Heart left ventricle (tissue), 16 donors: ENCODE results near the gene KCNG2. TPM values are rescaled to one million over a fixed set of nuclear protein-coding genes. Genes with fewer than 3 reads are reported as not detected.
"Not testable (repeated sequence)": the region's sequence is repeated elsewhere in the genome, so short reads cannot be mapped to it uniquely, and the experiment has no call there.

ENCODE experiments used
- ATAC-seq, 4 donors: fragments of 200-7000 bp; cut with Tn5 transposase; one replicate each; pipeline ENCODE4 v1.9.1; 2020 to 2022; ENCODE audit warnings: moderate library complexity in 4 of 4, mild to moderate bottlenecking in 3 of 4, moderate number of reproducible peaks in 1 of 4
- DNase-seq, 5 donors: peaks; one replicate each; pipeline ENCODE4 v3.0.0-alpha.2; 2020
- H3K27ac ChIP-seq, 12 donors: fragments of 200-600 bp; sonication (generic) in 4 of 12; one replicate each; pipeline versions ENCODE4 v1.5.0 to v1.8.0; 2016 to 2022; ENCODE audit warnings: mild to moderate bottlenecking in 2 of 12
- H3K27me3 ChIP-seq, 9 donors: fragments of 200-600 bp; sonication (generic) in 2 of 9; one replicate each; pipeline versions ENCODE4 v1.5.1 to v1.8.0; 2016 to 2022; ENCODE audit warnings: mild to moderate bottlenecking in 3 of 9
- H3K36me3 ChIP-seq, 9 donors: fragments of 200-600 bp; sonication (generic) in 2 of 9; one replicate each; pipeline versions ENCODE4 v1.5.0 to v1.8.0; 2018 to 2022; ENCODE audit warnings: mild to moderate bottlenecking in 2 of 9
- H3K4me1 ChIP-seq, 12 donors: fragments of 200-600 bp; sonication (generic) in 4 of 12; one replicate each; pipeline versions ENCODE4 v1.5.0 to v1.8.0; 2016 to 2022; ENCODE audit warnings: mild to moderate bottlenecking in 3 of 12
- H3K4me3 ChIP-seq, 12 donors: fragments of 200-600 bp; sonication (generic) in 4 of 12; one replicate each; pipeline versions ENCODE4 v1.5.0 to v1.8.0; 2017 to 2022; ENCODE audit warnings: mild to moderate bottlenecking in 9 of 12, moderate library complexity in 4 of 12
- H3K9me3 ChIP-seq, 12 donors: fragments of 200-600 bp; sonication (generic) in 4 of 12; one replicate each; pipeline versions ENCODE4 v1.5.0 to v1.8.0; 2016 to 2022; ENCODE audit warnings: mild to moderate bottlenecking in 1 of 12
- POLR2A ChIP-seq, 2 donors: fragments of 450-650 bp; IDR thresholded peaks; one replicate each; pipeline ENCODE4 v1.6.1; 2017; ENCODE audit warnings: antibody characterized with exemption in 2 of 2, mild to moderate bottlenecking in 2 of 2, moderate library complexity in 2 of 2
- WGBS, 4 donors: extraction: QIAGEN DNeasy Blood & Tissue Kit in 2 of 4; methylation state at CpG; one replicate each; pipeline versions ENCODE4 v1.1.5 to v1.1.7; 2013 to 2018; 5-methylcytosine and 5-hydroxymethylcytosine counted together
- intact Hi-C, 10 donors: fragments of 100-400 bp; cut with DNase I; formaldehyde crosslinking; loops; one replicate each; pipeline versions ENCODE4 v1.11.1 to v1.14.2; 2022
- polyA plus RNA-seq, 2 donors: library from polyadenylated mRNA; stranded (reverse); fragments of 200-250 nt; gene quantifications; one replicate each; pipeline ENCODE4 v1.2.3, GENCODE V29; 2013
- total RNA-seq, 9 donors: library from RNA; depleted of rRNA in 2 of 9; stranded (reverse); fragments of >200 nt in 2 of 9; fragmentation: NEBNext Ultra II Directional in 3 of 9; extraction: Animal tissue kit (Norgen Biotek cat#: 25700) in 3 of 9; gene quantifications; one replicate each; pipeline versions ENCODE4 v1.1.0 to v1.2.4, GENCODE V29; 2016 to 2023
- TF ChIP-seq, protein P1 (sequence below), 12 donors: fragments of 200-600 bp; sonication (generic) in 4 of 12; IDR thresholded peaks; one replicate each; pipeline versions ENCODE4 v1.5.0 to v1.8.0; 2018 to 2022; ENCODE audit warnings: antibody characterized with exemption in 12 of 12, mild to moderate bottlenecking in 5 of 12
- donor health status: ischemic (EF 13 %, LVEDD 7.1; RV severe dilation, severe dysfunction).
- donor health status: healthy with polysubstance abuse.
- donor health status: DM: no; HTN: yes; CAD: no.
- donor health status: DM: no; HTN: no; CAD: no.
- donor health status: ischemic (EF 25% LVEDD 6.9; RV normal size, moderate dysfunction).
- donor health status: ischemic (EF 25% LVEDD 5.7; RV mildly dilated, moderate dysfunction).
- donor health status: healthy.
- donor health status: DM: yes; HTN: yes; CAD: no.
- donor health status: ischemic (EF 35%, LVEDD 5.7; RV mildly dilated, moderate dysfunction).
- donor health status: nonischemic (EF 11% LVEDD 7.7; RV severe dilation, severe dysfunction).
- donor health status: DM: yes; HTN: yes; CAD: no.
- donor health status: PGD.
- donor health status: ischemic (EF 29% LVEDD 5.4; RV normal size, mild dysfunction).
- donor health status: nonischemic (EF 23%, LVEDD 6.1; RV moderate dilation, normal function).

KCNG2 gene
- total and polyA plus RNA-seq, 11 donors: 0.07 to 1.5 (median 0.18) TPM; not detected in 8

DNA sequence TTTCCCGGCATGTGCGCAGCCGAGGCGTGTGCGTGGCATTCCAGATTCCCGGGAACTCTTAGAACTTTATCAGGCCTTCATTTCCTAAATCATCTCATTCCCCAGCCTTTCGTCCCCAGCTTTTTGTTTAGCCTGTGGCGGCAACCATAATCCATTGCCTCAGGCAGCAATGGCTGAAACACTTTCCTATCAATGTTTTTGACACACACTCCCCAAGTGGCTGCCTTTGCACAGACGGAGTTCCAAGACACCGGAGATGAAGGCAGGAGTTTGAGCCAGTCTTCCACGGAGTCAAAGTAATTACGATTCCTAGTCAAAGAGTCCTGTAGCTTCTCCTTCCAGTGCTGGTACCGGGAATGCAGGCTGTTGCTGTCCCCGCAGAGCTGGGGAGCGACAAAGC, 64.8 kb downstream of the KCNG2 start:
- TF ChIP-seq, protein P1, sequence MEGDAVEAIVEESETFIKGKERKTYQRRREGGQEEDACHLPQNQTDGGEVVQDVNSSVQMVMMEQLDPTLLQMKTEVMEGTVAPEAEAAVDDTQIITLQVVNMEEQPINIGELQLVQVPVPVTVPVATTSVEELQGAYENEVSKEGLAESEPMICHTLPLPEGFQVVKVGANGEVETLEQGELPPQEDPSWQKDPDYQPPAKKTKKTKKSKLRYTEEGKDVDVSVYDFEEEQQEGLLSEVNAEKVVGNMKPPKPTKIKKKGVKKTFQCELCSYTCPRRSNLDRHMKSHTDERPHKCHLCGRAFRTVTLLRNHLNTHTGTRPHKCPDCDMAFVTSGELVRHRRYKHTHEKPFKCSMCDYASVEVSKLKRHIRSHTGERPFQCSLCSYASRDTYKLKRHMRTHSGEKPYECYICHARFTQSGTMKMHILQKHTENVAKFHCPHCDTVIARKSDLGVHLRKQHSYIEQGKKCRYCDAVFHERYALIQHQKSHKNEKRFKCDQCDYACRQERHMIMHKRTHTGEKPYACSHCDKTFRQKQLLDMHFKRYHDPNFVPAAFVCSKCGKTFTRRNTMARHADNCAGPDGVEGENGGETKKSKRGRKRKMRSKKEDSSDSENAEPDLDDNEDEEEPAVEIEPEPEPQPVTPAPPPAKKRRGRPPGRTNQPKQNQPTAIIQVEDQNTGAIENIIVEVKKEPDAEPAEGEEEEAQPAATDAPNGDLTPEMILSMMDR (IDR thresholded peaks at IDR 0.05): no peak
- no peak for TF ChIP-seq POLR2A (IDR thresholded peaks at IDR 0.05)
- Histone ChIP-seq H3K9me3 (peaks cover 0 to 22% (median 8%) of the 10 kb centered on the region in 12 donors), H3K27me3 (peaks cover 0 to 29% (median 0%) of the 10 kb centered on the region in 9 donors), H3K36me3 (no peaks in the 10 kb centered on the region), H3K4me1 (no peaks in the 10 kb centered on the region), H3K4me3 (no peak overlapping the region), H3K27ac (no peak overlapping the region)
- DNase-seq: no peak
- intact Hi-C loops: no loop called here
- 89 to 93% (median 90%) methylated on average over 15 of the region's 15 CpGs for WGBS, 4 donors
- no peak for ATAC-seq

DNA sequence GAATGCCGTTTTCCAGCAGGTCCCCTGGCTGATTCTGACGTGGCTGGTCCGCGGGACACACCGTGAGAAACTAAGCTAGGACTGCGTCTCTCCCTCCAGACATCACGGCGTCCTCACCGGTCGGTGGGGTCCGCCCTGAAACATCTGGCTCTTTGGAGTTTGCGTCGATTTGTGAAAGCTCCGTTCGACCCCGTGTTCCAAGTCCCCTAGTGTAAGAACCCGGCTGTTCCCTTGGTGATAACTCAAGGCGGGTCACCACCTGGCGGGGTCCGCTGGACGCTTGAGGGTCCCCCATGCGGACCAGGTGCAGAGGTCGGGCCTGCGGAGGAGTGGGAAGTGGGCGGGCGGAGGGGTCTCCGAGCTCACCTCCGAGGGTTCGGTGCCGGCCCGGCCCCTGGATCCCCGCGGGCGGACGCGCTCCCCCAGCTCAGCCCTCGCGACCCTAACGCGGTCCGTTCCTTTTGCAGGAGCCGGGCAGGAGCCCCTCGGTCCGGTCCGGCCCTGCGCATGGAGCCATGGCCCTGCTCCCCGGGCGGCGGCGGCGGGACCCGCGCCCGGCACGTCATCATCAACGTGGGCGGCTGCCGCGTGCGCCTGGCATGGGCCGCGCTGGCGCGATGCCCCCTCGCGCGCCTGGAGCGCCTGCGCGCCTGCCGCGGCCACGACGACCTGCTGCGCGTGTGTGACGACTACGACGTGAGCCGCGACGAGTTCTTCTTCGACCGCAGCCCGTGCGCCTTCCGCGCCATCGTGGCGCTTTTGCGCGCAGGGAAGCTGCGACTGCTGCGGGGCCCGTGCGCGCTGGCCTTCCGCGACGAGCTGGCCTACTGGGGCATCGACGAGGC, 65.6 kb downstream of the KCNG2 start:
- H3K36me3 ChIP-seq: no peaks in the 10 kb centered on the region
- DNase-seq: no peak
- no peak overlapping the region for H3K4me3 ChIP-seq
- no peak for ATAC-seq
- intact Hi-C loops: no loop called here
- no peak overlapping the region for H3K27ac ChIP-seq
- H3K27me3 ChIP-seq: peaks cover 0 to 29% (median 0%) of the 10 kb centered on the region in 9 donors
- H3K9me3 ChIP-seq: peaks cover 0 to 22% (median 8%) of the 10 kb centered on the region in 12 donors
- TF ChIP-seq, protein P1 (IDR thresholded peaks at IDR 0.05): no peak
- no peak for TF ChIP-seq POLR2A (IDR thresholded peaks at IDR 0.05)
- no peaks in the 10 kb centered on the region for H3K4me1 ChIP-seq
- WGBS, 4 donors: 64 to 83% (median 74%) methylated on average over 31 to 102 of the region's 102 CpGs

GRCh38 chr18:79864006-79864725, 66.4 kb downstream of the KCNG2 start:
- Histone ChIP-seq H3K4me1 (no peaks in the 10 kb centered on the region), H3K27ac (no peak overlapping the region), H3K27me3 (peaks cover 0 to 29% (median 0%) of the 10 kb centered on the region in 9 donors), H3K9me3 (peaks cover 0 to 22% (median 8%) of the 10 kb centered on the region in 12 donors), H3K4me3 (no peak overlapping the region), H3K36me3 (no peaks in the 10 kb centered on the region)
- no peak for ATAC-seq
- TF ChIP-seq POLR2A (IDR thresholded peaks at IDR 0.05): no peak
- TF ChIP-seq, protein P1 (IDR thresholded peaks at IDR 0.05): no peak
- DNase-seq: no peak
- intact Hi-C loops: no loop called here
- WGBS, 4 donors: 66 to 94% (median 71%) methylated on average over 16 to 74 of the region's 74 CpGs

DNA sequence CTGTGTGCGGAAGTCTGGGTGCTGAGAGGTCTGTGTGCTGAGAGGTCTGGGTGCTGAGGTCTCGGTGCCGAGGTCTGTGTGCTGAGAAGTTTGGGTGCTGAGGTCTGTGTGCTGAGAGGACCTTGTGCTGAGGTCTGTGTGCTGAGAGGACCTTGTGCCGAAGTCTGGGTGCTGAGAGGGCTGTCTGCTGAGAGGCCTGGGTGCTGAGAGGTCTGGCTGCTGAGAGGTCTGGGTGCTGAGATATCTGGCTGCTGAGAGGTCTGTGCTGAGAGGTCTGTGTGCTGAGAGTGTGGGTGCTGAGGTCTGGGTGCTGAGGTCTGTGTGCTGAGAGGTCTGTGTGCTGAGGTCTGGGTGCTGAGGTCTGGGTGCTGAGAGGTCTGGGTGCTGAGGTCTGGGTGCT, 67.2 kb downstream of the KCNG2 start:
- 78 to 98% (median 90%) methylated on average over 1 to 4 of the region's 4 CpGs for WGBS, 4 donors
- H3K27ac ChIP-seq, intact Hi-C loops, DNase-seq, H3K4me1 ChIP-seq, ATAC-seq, H3K36me3 ChIP-seq, H3K4me3 ChIP-seq: not testable (repeated sequence)
- H3K9me3 ChIP-seq: peaks cover 0 to 22% (median 8%) of the 10 kb centered on the region in 12 donors
- peaks cover 0 to 29% (median 0%) of the 10 kb centered on the region in 9 donors for H3K27me3 ChIP-seq

DNA sequence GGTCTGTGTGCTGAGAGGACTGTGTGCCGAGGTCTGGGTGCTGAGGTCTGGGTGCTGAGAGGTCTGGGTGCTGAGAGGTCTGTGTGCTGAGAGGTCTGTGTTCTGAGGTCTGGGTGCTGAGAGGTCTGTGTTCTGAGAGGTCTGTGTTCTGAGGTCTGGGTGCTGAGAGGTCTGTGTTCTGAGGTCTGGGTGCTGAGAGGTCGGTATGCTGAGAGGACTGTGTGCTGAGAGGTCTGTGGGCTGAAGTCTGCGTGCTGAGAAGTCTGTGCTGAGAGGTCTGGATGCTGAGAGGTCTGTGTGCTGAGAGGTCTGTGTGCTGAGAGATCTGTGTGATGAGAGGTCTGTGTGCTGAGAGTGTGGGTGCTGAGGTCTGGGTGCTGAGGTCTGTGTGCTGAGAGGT, 68.2 kb downstream of the KCNG2 start:
- 36 to 50% (median 45%) methylated on average over 3 of the region's 3 CpGs for WGBS, 4 donors
- ATAC-seq, H3K4me1 ChIP-seq, intact Hi-C loops, H3K36me3 ChIP-seq, DNase-seq, H3K27ac ChIP-seq, H3K4me3 ChIP-seq: not testable (repeated sequence)
- H3K9me3 ChIP-seq: peaks cover 0 to 22% (median 8%) of the 10 kb centered on the region in 12 donors
- peaks cover 0 to 28% (median 2%) of the 10 kb centered on the region in 9 donors for H3K27me3 ChIP-seq
